CD4-positive, alpha-beta T cell treated with Interleukin-15 for 4 hours (primary cell): Measurements from ENCODE around the gene ASB13.
"Not testable (repeated sequence)": the region's sequence is repeated elsewhere in the genome, so short reads cannot be mapped to it uniquely, and the experiment has no call there.

Experiments used
- DNase-seq: peaks from one replicate; pipeline ENCODE4 v3.0.0-alpha.2; 2020; ENCODE audit warnings: low spot score

ASB13 gene

DNA sequence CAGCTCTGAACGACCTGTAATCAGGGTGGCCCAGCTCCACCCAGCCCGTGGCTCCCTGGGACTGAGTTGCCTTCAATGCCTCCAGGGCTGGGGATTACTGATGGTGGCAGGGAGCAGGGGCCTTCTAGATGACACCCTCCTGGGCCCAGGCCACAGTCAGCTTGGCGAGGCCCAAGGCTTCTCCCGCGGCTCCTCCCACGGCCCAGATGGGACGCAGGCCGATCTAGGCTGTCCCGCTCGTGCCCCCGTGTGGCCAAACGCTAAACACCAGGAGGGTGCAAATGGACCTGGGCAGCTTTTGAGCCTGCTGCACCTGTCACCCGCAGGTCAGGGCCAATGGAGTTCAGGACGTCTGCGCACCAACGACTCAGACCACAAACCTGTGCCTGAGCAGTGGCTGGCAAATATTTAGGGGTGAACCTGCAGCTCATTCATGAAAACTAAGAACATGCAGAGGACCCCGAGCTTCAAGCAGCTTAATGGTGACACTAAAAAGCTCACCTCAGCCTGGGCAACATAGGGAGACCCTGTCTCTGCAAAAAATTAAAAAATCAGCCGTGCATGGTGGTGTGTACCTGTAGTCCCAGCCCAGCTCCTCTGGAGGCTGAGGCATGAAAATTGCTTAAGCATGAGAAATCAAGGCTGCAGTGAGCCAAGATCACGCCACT lies 43.2 kb downstream of the ASB13 start:
- peak; percentile 77 for DNase-seq

GRCh38 chr10:5622186-5622960 lies 44.0 kb downstream of the ASB13 start:
- no peak for DNase-seq

- DNase-seq = not testable (repeated sequence)
These were observed 45.0 kb downstream of the ASB13 start for GRCh38 chr10:5621371-5621770.

- no peak for DNase-seq
These were observed 45.4 kb downstream of the ASB13 start for GRCh38 chr10:5620966-5621365.

GRCh38 chr10:5620223-5620721 lies 46.1 kb downstream of the ASB13 start:
- DNase-seq = no peak

- DNase-seq = no peak
These were observed 46.8 kb downstream of the ASB13 start for GRCh38 chr10:5619362-5620211.

- no peak for DNase-seq
These were observed 47.6 kb downstream of the ASB13 start for GRCh38 chr10:5618829-5619228.

DNA sequence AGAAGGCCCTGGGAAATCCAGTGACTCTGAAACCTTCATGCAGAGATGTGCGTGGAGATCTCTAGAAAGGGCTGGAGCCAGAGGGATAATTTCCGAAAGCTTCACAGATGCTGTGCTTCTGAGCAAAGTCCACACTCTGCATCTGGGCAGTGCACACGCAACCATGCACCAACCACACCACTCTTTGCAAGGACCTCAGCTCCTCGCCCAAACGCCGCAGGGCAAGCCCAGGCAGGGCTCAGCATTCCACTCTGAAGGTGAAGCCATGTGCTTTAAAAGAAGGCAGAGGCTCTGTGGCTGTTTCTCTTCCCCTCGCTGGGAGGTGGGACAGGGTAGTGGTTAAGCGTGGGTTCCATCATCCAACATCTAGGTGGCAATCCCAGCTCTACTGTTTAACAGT lies 48.4 kb downstream of the ASB13 start:
- no peak for DNase-seq

GRCh38 chr10:5617521-5617920 lies 48.9 kb downstream of the ASB13 start:
- DNase-seq = no peak

- DNase-seq = no peak
These were observed 49.6 kb downstream of the ASB13 start for GRCh38 chr10:5616836-5617235.

GRCh38 chr10:5616046-5616445 lies 50.3 kb downstream of the ASB13 start:
- DNase-seq = no peak

- no peak for DNase-seq
These were observed 51.1 kb downstream of the ASB13 start for GRCh38 chr10:5615316-5615715.

- no peak for DNase-seq
These were observed 52.2 kb downstream of the ASB13 start for GRCh38 chr10:5614155-5614721.

- no peak for DNase-seq
These were observed 52.8 kb downstream of the ASB13 start for GRCh38 chr10:5613481-5614154.

GRCh38 chr10:5611899-5612680 lies 54.3 kb downstream of the ASB13 start:
- no peak for DNase-seq

GRCh38 chr10:5609952-5610616 lies 56.3 kb downstream of the ASB13 start:
- DNase-seq = no peak

- DNase-seq = no peak
These were observed 57.7 kb downstream of the ASB13 start for GRCh38 chr10:5608608-5609220.

- DNase-seq = no peak
These were observed 58.8 kb downstream of the ASB13 start for GRCh38 chr10:5607594-5607993.

- no peak for DNase-seq
These were observed 59.5 kb downstream of the ASB13 start for GRCh38 chr10:5606864-5607263.

DNA sequence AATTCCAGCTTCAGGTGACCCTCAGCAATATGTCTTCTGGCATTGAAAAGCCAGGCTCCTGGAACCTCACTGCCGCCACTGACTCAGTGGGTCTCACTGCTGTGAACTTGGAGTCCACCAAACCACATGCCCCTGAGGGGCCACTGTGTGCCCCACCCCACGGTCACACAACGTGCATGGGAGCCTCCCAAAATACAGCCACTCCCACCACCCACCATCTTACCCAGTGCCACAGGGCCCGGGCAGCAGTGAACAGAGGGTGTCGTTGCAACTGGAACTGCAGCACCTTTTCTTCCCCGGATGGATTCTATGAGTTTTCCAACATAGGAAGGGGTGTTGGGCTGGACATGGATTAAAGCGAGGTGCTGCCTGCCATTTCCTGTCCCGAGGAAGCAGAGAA lies 60.1 kb downstream of the ASB13 start:
- DNase-seq = no peak
